Naive thymus-derived CD4-positive, alpha-beta T cell (primary cell): ENCODE measurements around the gene MYO1H. TPM values are rescaled to one million over a fixed set of nuclear protein-coding genes. Genes with fewer than 3 reads are reported as not detected.

Experiments used
- ATAC-seq: fragments of 150-1000 bp; cut with Tn5 transposase; 2 replicates; pipeline ENCODE4 v1.10.0; 2021; ENCODE audit warnings: mild to moderate bottlenecking, moderate library complexity
- CTCF ChIA-PET: fragments of 350-600 bp; sonication (Branson Sonifier 250); formaldehyde crosslinking; loops from one replicate; lab custom pipeline; 2021; ENCODE audit warnings: antibody characterized with exemption; lab: Charles Lee
- POLR2A ChIA-PET: fragments of 350-600 bp; sonication (Branson Sonifier 250); formaldehyde crosslinking; loops from one replicate; lab custom pipeline; 2021; ENCODE audit warnings: antibody characterized with exemption, inconsistent platforms; lab: Charles Lee
- DNase-seq, 9 donors: peaks; one replicate each; pipeline versions ENCODE4 v3.0.0 to v3.0.0-alpha.2; 2020 to 2022; ENCODE audit warnings: mixed read lengths in 1 of 9
- H3K27ac ChIP-seq: one replicate; pipeline ENCODE4 v1.7.0; 2013; ENCODE audit warnings: mild to moderate bottlenecking, low read depth, low read length, moderate library complexity
- H3K27me3 ChIP-seq, 2 donors: one replicate each; pipeline ENCODE4 v1.7.0; 2013; ENCODE audit warnings: low read length in 2 of 2, mild to moderate bottlenecking in 2 of 2, moderate library complexity in 2 of 2; ENCODE audit not compliant: control insufficient read depth in 2 of 2, insufficient read depth in 2 of 2
- H3K36me3 ChIP-seq, 3 experiments: 1 replicate in 2 of 3; 2 replicates in 1 of 3; pipeline ENCODE4 v1.7.0; 2013; ENCODE audit warnings: low read length in 3 of 3, mild to moderate bottlenecking in 3 of 3, moderate library complexity in 1 of 3; ENCODE audit not compliant: insufficient read depth in 3 of 3, control insufficient read depth in 2 of 3
- H3K4me1 ChIP-seq, 2 donors: one replicate each; pipeline ENCODE4 v1.7.0; 2013; ENCODE audit warnings: low read length in 2 of 2, mild to moderate bottlenecking in 2 of 2, moderate library complexity in 1 of 2; ENCODE audit not compliant: control insufficient read depth in 2 of 2, insufficient read depth in 2 of 2
- H3K4me3 ChIP-seq: 2 replicates; pipeline ENCODE4 v1.7.0; 2013; ENCODE audit warnings: mild to moderate bottlenecking, low read length
- H3K9me3 ChIP-seq, 3 experiments: 1 replicate in 2 of 3; 2 replicates in 1 of 3; pipeline ENCODE4 v1.7.0; 2013; ENCODE audit warnings: low read length in 3 of 3; ENCODE audit not compliant: control insufficient read depth in 2 of 3
- H3K27ac Mint-ChIP-seq, 9 donors: one replicate each; pipeline ENCODE4 v1.8.0; 2020 to 2022; ENCODE audit warnings: mixed read lengths in 9 of 9, mild to moderate bottlenecking in 8 of 9, moderate library complexity in 5 of 9, inconsistent platforms in 2 of 9
- H3K27me3 Mint-ChIP-seq, 5 donors: one replicate each; pipeline ENCODE4 v1.8.0; 2021 to 2022; ENCODE audit warnings: mixed read lengths in 5 of 5, mild to moderate bottlenecking in 1 of 5
- H3K36me3 Mint-ChIP-seq, 5 donors: one replicate each; pipeline ENCODE4 v1.8.0; 2020 to 2022; ENCODE audit warnings: mixed read lengths in 5 of 5, mild to moderate bottlenecking in 3 of 5, inconsistent platforms in 1 of 5
- H3K4me1 Mint-ChIP-seq, 7 donors: one replicate each; pipeline ENCODE4 v1.8.0; 2020 to 2022; ENCODE audit warnings: mixed read lengths in 7 of 7, mild to moderate bottlenecking in 3 of 7, inconsistent platforms in 1 of 7
- H3K4me3 Mint-ChIP-seq, 10 donors: one replicate each; pipeline ENCODE4 v1.8.0; 2020 to 2022; ENCODE audit warnings: mild to moderate bottlenecking in 10 of 10, mixed read lengths in 10 of 10, moderate library complexity in 6 of 10, inconsistent platforms in 2 of 10
- H3K9me3 Mint-ChIP-seq, 11 donors: one replicate each; pipeline ENCODE4 v1.8.0; 2020 to 2022; ENCODE audit warnings: mixed read lengths in 11 of 11, mild to moderate bottlenecking in 4 of 11, inconsistent platforms in 1 of 11, moderate library complexity in 1 of 11
- intact Hi-C, 2 donors: fragments of 100-400 bp; cut with micrococcal nuclease; formaldehyde crosslinking; loops; one replicate each; pipeline ENCODE4 v1.15.1; 2023
- polyA plus RNA-seq, 2 donors: library from polyadenylated mRNA; unstranded; fragments of 300-500 nt; fragmentation: Illumina TruSeq; gene quantifications; one replicate each; pipeline ENCODE4 v1.2.3, GENCODE V29; 2021
- total RNA-seq, 6 experiments: library from RNA in 5 of 6; stranded (reverse) in 5 of 6; gene quantifications; 1 replicate in 5 of 6; 2 replicates in 1 of 6; pipeline ENCODE4 v1.2.3 and lab custom pipeline; 2021 to 2026

The MYO1H gene
- total and polyA plus RNA-seq, 7 experiments from 2014 or later = 0.49 TPM; not detected in 6

GRCh38 chr12:109462868-109463692 is 115.4 kb downstream of the MYO1H start:
- H3K36me3 Mint-ChIP-seq = peaks cover 3 to 18% (median 8%) of the 10 kb centered on the region in 5 donors
- Histone ChIP-seq H3K9me3 (no peaks in the 10 kb centered on the region), H3K4me3 (no peak overlapping the region), H3K27ac (peak overlapping the region; percentile 50), H3K27me3 (no peaks in the 10 kb centered on the region), H3K4me1 (peaks cover 0 to 22% of the 10 kb centered on the region in 2 donors), H3K36me3 (peaks cover 0 to 61% (median 10%) of the 10 kb centered on the region in 3 experiments)
- H3K27me3 Mint-ChIP-seq = no peaks in the 10 kb centered on the region
- intact Hi-C loops = no loop called here
- peak overlapping the region; percentile 33 to 82 (median 68) for H3K4me3 Mint-ChIP-seq
- POLR2A ChIA-PET = interaction anchor here (0.7 kb wide), 1 partner anchor 13 kb away, joined by 3 read pairs; no protein-coding TSS in a partner anchor
- DNase-seq (peak in 6 of 9 donors; percentile 19 to 43 (median 31)), ATAC-seq (peak; percentile 54)
- H3K4me1 Mint-ChIP-seq = peaks cover 44 to 87% (median 63%) of the 10 kb centered on the region in 7 donors
- CTCF ChIA-PET = interaction anchor here (1.1 to 1.2 kb wide), 2 partner anchors 30 to 34 kb away, joined by 3 to 4 read pairs; no protein-coding TSS in a partner anchor
- peak overlapping the region; percentile 56 to 91 (median 75) for H3K27ac Mint-ChIP-seq
- no peaks in the 10 kb centered on the region for H3K9me3 Mint-ChIP-seq

GRCh38 chr12:109463756-109464155 is 116.1 kb downstream of the MYO1H start:
- no peak for ATAC-seq

GRCh38 chr12:109464642-109465351 is 117.1 kb downstream of the MYO1H start:
- no peak for DNase-seq
- H3K4me1 Mint-ChIP-seq = peaks cover 35 to 85% (median 49%) of the 10 kb centered on the region in 7 donors
- H3K9me3 ChIP-seq = no peaks in the 10 kb centered on the region
- CTCF ChIA-PET = no interaction called here
- no peaks in the 10 kb centered on the region for H3K27me3 ChIP-seq
- no peak overlapping the region for H3K4me3 ChIP-seq
- ATAC-seq = no peak
- no peaks in the 10 kb centered on the region for H3K27me3 Mint-ChIP-seq
- H3K4me3 Mint-ChIP-seq = no peak overlapping the region
- POLR2A ChIA-PET = no interaction called here
- intact Hi-C loops = no loop called here
- peaks cover 0 to 58% (median 6%) of the 10 kb centered on the region in 3 experiments for H3K36me3 ChIP-seq
- H3K27ac ChIP-seq = no peak overlapping the region
- peak overlapping the region in 2 of 9 donors; percentile 9 to 54 for H3K27ac Mint-ChIP-seq
- H3K4me1 ChIP-seq = peaks cover 0 to 22% of the 10 kb centered on the region in 2 donors
- peaks cover 0 to 14% (median 3%) of the 10 kb centered on the region in 5 donors for H3K36me3 Mint-ChIP-seq
- no peaks in the 10 kb centered on the region for H3K9me3 Mint-ChIP-seq

More at GRCh38 chr12:109463756-109464155, 116.1 kb downstream of the MYO1H start:
- Mint-ChIP-seq H3K9me3 (no peaks in the 10 kb centered on the region), H3K27ac (peak overlapping the region; percentile 56 to 91 (median 75)), H3K4me1 (peaks cover 40 to 86% (median 58%) of the 10 kb centered on the region in 7 donors), H3K4me3 (peak overlapping the region in 9 of 10 donors; percentile 56 to 82 (median 69)), H3K27me3 (no peaks in the 10 kb centered on the region), H3K36me3 (peaks cover 3 to 19% (median 8%) of the 10 kb centered on the region in 5 donors)
- Histone ChIP-seq H3K36me3 (peaks cover 0 to 58% (median 10%) of the 10 kb centered on the region in 3 experiments), H3K27ac (peak overlapping the region; percentile 50), H3K4me1 (peaks cover 0 to 22% of the 10 kb centered on the region in 2 donors), H3K4me3 (no peak overlapping the region), H3K9me3 (no peaks in the 10 kb centered on the region), H3K27me3 (no peaks in the 10 kb centered on the region)
- CTCF ChIA-PET = no interaction called here
- intact Hi-C loops = no loop called here
- DNase-seq = no peak
- POLR2A ChIA-PET = interaction anchor here (0.7 kb wide), 1 partner anchor 13 kb away, joined by 3 read pairs; no protein-coding TSS in a partner anchor

GRCh38 chr12:109466305-109466704 is 118.6 kb downstream of the MYO1H start:
- H3K9me3 ChIP-seq = no peaks in the 10 kb centered on the region
- ATAC-seq (no peak), DNase-seq (no peak)
- H3K9me3 Mint-ChIP-seq = no peaks in the 10 kb centered on the region
- H3K4me3 ChIP-seq = no peak overlapping the region
- no peak overlapping the region for H3K27ac ChIP-seq
- H3K27me3 Mint-ChIP-seq = no peaks in the 10 kb centered on the region
- H3K4me1 ChIP-seq = peaks cover 0 to 17% of the 10 kb centered on the region in 2 donors
- H3K27me3 ChIP-seq = no peaks in the 10 kb centered on the region
- CTCF ChIA-PET = no interaction called here
- no peak overlapping the region for H3K4me3 Mint-ChIP-seq
- POLR2A ChIA-PET = no interaction called here
- H3K36me3 ChIP-seq = peaks cover 0 to 63% (median 0%) of the 10 kb centered on the region in 3 experiments
- H3K36me3 Mint-ChIP-seq = peaks cover 0 to 14% (median 3%) of the 10 kb centered on the region in 5 donors
- no peak overlapping the region for H3K27ac Mint-ChIP-seq
- H3K4me1 Mint-ChIP-seq = peaks cover 41 to 89% (median 58%) of the 10 kb centered on the region in 7 donors
- intact Hi-C loops = no loop called here

GRCh38 chr12:109466821-109467220 is 119.1 kb downstream of the MYO1H start:
- H3K36me3 Mint-ChIP-seq = peaks cover 0 to 14% (median 3%) of the 10 kb centered on the region in 5 donors
- H3K4me1 Mint-ChIP-seq = peaks cover 37 to 84% (median 53%) of the 10 kb centered on the region in 7 donors
- Histone ChIP-seq H3K27ac (no peak overlapping the region), H3K4me1 (peaks cover 0 to 15% of the 10 kb centered on the region in 2 donors), H3K27me3 (no peaks in the 10 kb centered on the region), H3K36me3 (peaks cover 0 to 66% (median 0%) of the 10 kb centered on the region in 3 experiments), H3K9me3 (no peaks in the 10 kb centered on the region), H3K4me3 (no peak overlapping the region)
- DNase-seq (no peak), ATAC-seq (no peak)
- ChIA-PET CTCF (no interaction called here), POLR2A (no interaction called here)
- H3K27me3 Mint-ChIP-seq = no peaks in the 10 kb centered on the region
- H3K4me3 Mint-ChIP-seq = no peak overlapping the region
- H3K9me3 Mint-ChIP-seq = no peaks in the 10 kb centered on the region
- no peak overlapping the region for H3K27ac Mint-ChIP-seq
- intact Hi-C loops = no loop called here

- Mint-ChIP-seq H3K36me3 (peaks cover 0 to 14% (median 3%) of the 10 kb centered on the region in 5 donors), H3K4me1 (peaks cover 28 to 76% (median 43%) of the 10 kb centered on the region in 7 donors), H3K4me3 (no peak overlapping the region), H3K27me3 (no peaks in the 10 kb centered on the region), H3K9me3 (no peaks in the 10 kb centered on the region), H3K27ac (no peak overlapping the region)
- Histone ChIP-seq H3K9me3 (no peaks in the 10 kb centered on the region), H3K4me1 (peaks cover 0 to 5% of the 10 kb centered on the region in 2 donors), H3K27ac (no peak overlapping the region), H3K4me3 (no peak overlapping the region), H3K36me3 (peaks cover 0 to 71% (median 0%) of the 10 kb centered on the region in 3 experiments), H3K27me3 (no peaks in the 10 kb centered on the region)
- peak; percentile 32 for ATAC-seq
- POLR2A ChIA-PET = no interaction called here
- no peak for DNase-seq
- intact Hi-C loops = no loop called here
- CTCF ChIA-PET = no interaction called here
Observed at GRCh38 chr12:109467978-109468676, 120.4 kb downstream of the MYO1H start.
